Activated CD4-positive, CD25-positive, alpha-beta regulatory T cell treated with anti-CD3 and anti-CD28 coated beads, Interleukin-2, amount 50 U/mL, for 72 hours (primary cell): Measurements from ENCODE around the gene KRTAP25-1.

ENCODE experiments used
- DNase-seq: peaks from one replicate; pipeline ENCODE4 v3.0.0; 2021

KRTAP25-1 gene

DNA sequence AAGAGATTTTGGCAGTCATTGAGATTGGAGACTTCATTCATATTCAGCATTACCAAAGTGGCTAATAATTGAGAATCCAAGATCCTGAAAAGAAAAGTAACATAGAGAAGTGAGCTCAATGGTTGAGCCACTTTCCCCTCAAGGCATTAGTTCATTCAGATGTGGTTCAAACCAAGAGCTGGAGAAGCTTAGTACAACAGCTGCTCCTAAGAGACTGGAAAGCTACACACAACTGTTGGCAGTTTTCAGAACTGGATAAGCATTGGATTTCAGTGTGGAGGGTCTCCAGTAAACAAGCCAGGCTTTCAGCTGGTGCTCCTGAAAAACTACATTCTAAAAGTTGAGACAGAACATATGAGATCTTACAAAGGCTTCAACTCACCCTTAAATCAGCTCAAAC lies 44.3 kb downstream of the KRTAP25-1 start:
- no peak for DNase-seq

DNA sequence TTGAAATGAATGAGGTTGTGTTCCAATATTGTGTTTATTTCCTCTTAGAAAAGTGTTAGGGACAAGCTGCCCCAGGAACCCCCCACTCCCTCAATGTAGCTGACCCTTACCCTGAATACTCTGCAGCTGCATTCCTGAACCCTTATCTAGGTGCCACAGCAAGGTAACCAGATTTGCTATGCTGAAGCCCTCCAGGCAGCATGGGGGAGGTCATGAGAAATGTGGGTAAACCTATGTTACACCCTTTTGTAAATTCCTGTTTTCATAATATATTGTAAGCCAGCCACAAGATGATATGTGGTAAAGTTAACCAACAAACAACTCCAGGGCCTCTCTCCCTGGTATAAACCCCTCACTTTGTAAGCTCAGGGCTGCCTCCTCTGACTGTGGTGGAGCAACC lies 45.6 kb downstream of the KRTAP25-1 start:
- no peak for DNase-seq

DNA sequence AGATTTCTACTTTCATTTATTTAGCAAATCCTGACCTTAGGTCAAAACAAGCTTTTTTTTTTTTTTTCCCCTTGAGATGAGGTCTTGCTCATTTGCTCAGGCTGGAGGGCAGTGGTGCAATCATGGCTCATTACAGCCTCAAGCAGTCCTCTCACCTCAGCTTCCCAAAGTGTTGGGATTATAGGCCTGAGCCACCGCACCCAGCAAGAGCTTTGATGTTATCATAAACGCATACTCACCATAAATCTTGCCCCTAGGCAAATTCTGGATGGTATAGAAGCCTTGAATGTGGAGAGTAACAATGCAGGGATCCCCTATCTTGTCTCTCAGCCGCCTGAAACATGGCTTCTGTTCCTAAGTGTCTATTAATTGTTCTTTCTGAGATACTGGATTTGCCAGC lies 48.7 kb downstream of the KRTAP25-1 start:
- no peak for DNase-seq
